Stomach (tissue), 4 donors: Measurements from ENCODE around the gene TRMT10C.

Experiments
- EP300 ChIP-seq: sonication (generic); formaldehyde crosslinking; IDR thresholded peaks from one replicate; pipeline ENCODE4 v1.6.1; 2017; ENCODE audit warnings: antibody characterized with exemption
- POLR2A ChIP-seq, 4 donors: fragments of 450-650 bp; IDR thresholded peaks; one replicate each; pipeline ENCODE4 v1.6.1; 2016; ENCODE audit warnings: antibody characterized with exemption in 4 of 4, control low read depth in 2 of 4, mild to moderate bottlenecking in 1 of 4, moderate library complexity in 1 of 4
- POLR2AphosphoS5 ChIP-seq, 3 donors: sonication (generic); formaldehyde crosslinking; IDR thresholded peaks; one replicate each; pipeline ENCODE4 v1.6.1; 2016; ENCODE audit warnings: antibody characterized with exemption in 3 of 3
- TF ChIP-seq, protein P1 (sequence below), 7 experiments: fragments of 450-650 bp in 4 of 7; fragments of 200-600 bp in 3 of 7; sonication (generic) in 3 of 7; IDR thresholded peaks; one replicate each; pipeline ENCODE4 v1.5.1; 2016 to 2019; ENCODE audit warnings: antibody characterized with exemption in 7 of 7, control low read depth in 2 of 7, mild to moderate bottlenecking in 1 of 7

DNA sequence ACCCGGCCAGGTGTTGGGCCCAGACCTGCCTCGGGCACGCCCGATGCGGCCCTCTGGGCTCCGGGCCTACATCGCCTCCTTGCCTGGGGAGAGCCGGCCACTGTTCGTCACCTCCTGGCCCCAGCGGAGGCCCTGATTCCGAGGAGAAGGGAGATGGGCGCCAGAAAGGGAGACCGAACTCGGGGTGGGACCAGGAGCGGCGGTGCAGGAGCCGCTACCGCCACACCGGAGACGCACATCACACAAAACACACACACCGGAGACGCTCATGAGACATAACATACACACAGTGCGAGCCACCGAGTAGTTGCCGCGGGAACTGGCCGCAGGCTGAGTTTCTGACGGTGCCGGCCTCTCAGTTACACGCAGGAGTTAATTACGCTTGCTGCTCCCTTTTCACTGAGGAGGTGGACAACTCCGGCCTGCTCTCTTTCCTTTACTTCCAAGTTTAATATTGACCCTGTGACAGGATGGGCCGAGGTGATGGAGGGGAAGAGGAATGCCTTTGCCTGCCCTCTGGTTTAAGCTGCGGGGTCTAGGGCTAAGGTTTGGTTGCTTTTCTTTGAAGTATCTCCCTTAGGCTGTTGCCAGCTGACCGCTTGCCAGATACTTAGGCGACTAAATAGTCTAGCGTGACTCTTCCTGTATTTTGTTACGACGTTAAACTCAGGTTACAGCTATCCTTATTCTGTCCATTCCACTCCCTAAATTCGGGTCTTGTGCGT lies 12.9 kb downstream of the TRMT10C start:
- TF ChIP-seq POLR2AphosphoS5 (IDR thresholded peaks at IDR 0.05) (peak in 1 of 3 donors; percentile 26), EP300 (no peak), POLR2A (IDR thresholded peaks at IDR 0.05) (no peak)
- TF ChIP-seq, protein P1, sequence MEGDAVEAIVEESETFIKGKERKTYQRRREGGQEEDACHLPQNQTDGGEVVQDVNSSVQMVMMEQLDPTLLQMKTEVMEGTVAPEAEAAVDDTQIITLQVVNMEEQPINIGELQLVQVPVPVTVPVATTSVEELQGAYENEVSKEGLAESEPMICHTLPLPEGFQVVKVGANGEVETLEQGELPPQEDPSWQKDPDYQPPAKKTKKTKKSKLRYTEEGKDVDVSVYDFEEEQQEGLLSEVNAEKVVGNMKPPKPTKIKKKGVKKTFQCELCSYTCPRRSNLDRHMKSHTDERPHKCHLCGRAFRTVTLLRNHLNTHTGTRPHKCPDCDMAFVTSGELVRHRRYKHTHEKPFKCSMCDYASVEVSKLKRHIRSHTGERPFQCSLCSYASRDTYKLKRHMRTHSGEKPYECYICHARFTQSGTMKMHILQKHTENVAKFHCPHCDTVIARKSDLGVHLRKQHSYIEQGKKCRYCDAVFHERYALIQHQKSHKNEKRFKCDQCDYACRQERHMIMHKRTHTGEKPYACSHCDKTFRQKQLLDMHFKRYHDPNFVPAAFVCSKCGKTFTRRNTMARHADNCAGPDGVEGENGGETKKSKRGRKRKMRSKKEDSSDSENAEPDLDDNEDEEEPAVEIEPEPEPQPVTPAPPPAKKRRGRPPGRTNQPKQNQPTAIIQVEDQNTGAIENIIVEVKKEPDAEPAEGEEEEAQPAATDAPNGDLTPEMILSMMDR (IDR thresholded peaks at IDR 0.05) = no peak
